Mesenchymal stem cell (in vitro differentiated cells and primary cell): ENCODE results near the gene PRCD.
"Not testable (repeated sequence)": the region's sequence is repeated elsewhere in the genome, so short reads cannot be mapped to it uniquely, and the experiment has no call there.

Experiments
- DNase-seq: peaks from one replicate; pipeline ENCODE4 v3.0.0-alpha.2; 2013
- H2AFZ ChIP-seq: one replicate; pipeline ENCODE4 v1.6.1; 2013; ENCODE audit warnings: low read depth, mild to moderate bottlenecking, control low read depth, inconsistent platforms, low read length, moderate library complexity
- H2AK5ac ChIP-seq: 2 replicates; pipeline ENCODE4 v1.6.1; 2013; ENCODE audit warnings: low read length, moderate library complexity, mild to moderate bottlenecking, inconsistent platforms; ENCODE audit not compliant: severe bottlenecking
- H2BK120ac ChIP-seq: one replicate; pipeline ENCODE4 v1.6.1; 2013; ENCODE audit warnings: low read depth, mild to moderate bottlenecking, inconsistent platforms, low read length, moderate library complexity
- H2BK12ac ChIP-seq, 2 experiments: one replicate each; pipeline ENCODE4 v1.6.1; 2013; ENCODE audit warnings: inconsistent platforms in 2 of 2, low read length in 2 of 2, mild to moderate bottlenecking in 2 of 2, moderate library complexity in 2 of 2, control low read depth in 1 of 2
- H2BK15ac ChIP-seq: one replicate; pipeline ENCODE4 v1.6.1; 2013; ENCODE audit warnings: mild to moderate bottlenecking, low read depth, inconsistent platforms; ENCODE audit not compliant: poor library complexity, severe bottlenecking
- H2BK5ac ChIP-seq: 2 replicates; pipeline ENCODE4 v1.6.1; 2013; ENCODE audit warnings: low read depth, mild to moderate bottlenecking, low read length, control low read depth, inconsistent platforms; ENCODE audit not compliant: poor library complexity, severe bottlenecking
- H3K14ac ChIP-seq, 2 experiments: one replicate each; pipeline ENCODE4 v1.6.1; 2013; ENCODE audit warnings: inconsistent platforms in 2 of 2, low read length in 2 of 2, control low read depth in 1 of 2, mild to moderate bottlenecking in 1 of 2, moderate library complexity in 1 of 2
- H3K18ac ChIP-seq, 2 experiments: one replicate each; pipeline ENCODE4 v1.6.1; 2013; ENCODE audit warnings: inconsistent platforms in 2 of 2, low read length in 2 of 2, control low read depth in 1 of 2, low read depth in 1 of 2, mild to moderate bottlenecking in 1 of 2
- H3K23ac ChIP-seq, 2 experiments: one replicate each; pipeline ENCODE4 v1.6.1; 2013; ENCODE audit warnings: inconsistent platforms in 2 of 2, low read length in 2 of 2, mild to moderate bottlenecking in 2 of 2, moderate library complexity in 2 of 2, control low read depth in 1 of 2
- H3K27ac ChIP-seq: 2 replicates; pipeline ENCODE4 v1.5.1; 2013; ENCODE audit warnings: mild to moderate bottlenecking, moderate library complexity, low read length, control low read depth, inconsistent platforms; ENCODE audit not compliant: poor library complexity, severe bottlenecking
- H3K27me3 ChIP-seq, 2 experiments: 2 replicates each; pipeline versions ENCODE4 v1.6.1 to v1.7.0; 2013; ENCODE audit warnings: low read length in 2 of 2, mild to moderate bottlenecking in 2 of 2, moderate library complexity in 2 of 2, control low read depth in 1 of 2, inconsistent platforms in 1 of 2; ENCODE audit not compliant: control insufficient read depth in 1 of 2, insufficient read depth in 1 of 2
- H3K36me3 ChIP-seq, 2 experiments: 2 replicates each; pipeline versions ENCODE4 v1.6.1 to v1.7.0; 2013; ENCODE audit warnings: low read length in 2 of 2, control low read depth in 1 of 2, inconsistent platforms in 1 of 2, low read depth in 1 of 2, mild to moderate bottlenecking in 1 of 2; ENCODE audit not compliant: insufficient read depth in 2 of 2, control insufficient read depth in 1 of 2
- H3K4ac ChIP-seq, 2 experiments: one replicate each; pipeline ENCODE4 v1.6.1; 2013; ENCODE audit warnings: inconsistent platforms in 2 of 2, low read length in 2 of 2, mild to moderate bottlenecking in 2 of 2, moderate library complexity in 2 of 2, control low read depth in 1 of 2, low read depth in 1 of 2
- H3K4me1 ChIP-seq: 2 replicates; pipeline ENCODE4 v1.6.1; 2013; ENCODE audit warnings: low read depth, low read length, control low read depth; ENCODE audit not compliant: control insufficient read depth, insufficient read depth
- H3K4me2 ChIP-seq: 2 replicates; pipeline ENCODE4 v1.6.1; 2013; ENCODE audit warnings: low read length, mild to moderate bottlenecking, inconsistent platforms; ENCODE audit not compliant: poor library complexity, severe bottlenecking
- H3K4me3 ChIP-seq, 2 experiments: 2 replicates each; pipeline versions ENCODE4 v1.5.1 to v1.7.0; 2013; ENCODE audit warnings: low read length in 2 of 2, mild to moderate bottlenecking in 2 of 2, control low read depth in 1 of 2, low read depth in 1 of 2; ENCODE audit not compliant: insufficient read depth in 1 of 2
- H3K79me1 ChIP-seq: replicated peaks from 2 replicates; pipeline ENCODE4 v1.6.1; 2013; ENCODE audit warnings: mild to moderate bottlenecking, control low read depth, low read length, inconsistent platforms; ENCODE audit not compliant: poor library complexity, severe bottlenecking
- H3K9ac ChIP-seq: 2 replicates; pipeline ENCODE4 v1.7.0; 2013; ENCODE audit warnings: mild to moderate bottlenecking, low read length, moderate library complexity
- H3K9me3 ChIP-seq: 2 replicates; pipeline ENCODE4 v1.7.0; 2013; ENCODE audit warnings: mild to moderate bottlenecking, low read length; ENCODE audit not compliant: control insufficient read depth
- H4K8ac ChIP-seq: one replicate; pipeline ENCODE4 v1.6.1; 2013; ENCODE audit warnings: inconsistent platforms, mild to moderate bottlenecking, low read length, moderate library complexity
- H4K91ac ChIP-seq: one replicate; pipeline ENCODE4 v1.6.1; 2013; ENCODE audit warnings: mild to moderate bottlenecking, low read length, inconsistent platforms
- WGBS: methylation state at CpG from one replicate; pipeline ENCODE4 v1.1.7; 2013; ENCODE audit warnings: mixed read lengths; 5-methylcytosine and 5-hydroxymethylcytosine counted together

Gene PRCD

GRCh38 chr17:76562734-76563148 is 22.9 kb downstream of the PRCD start:
- Histone ChIP-seq H2AK5ac (no peak overlapping the region), H2AFZ (no peak overlapping the region), H2BK120ac (no peak overlapping the region), H3K4ac (no peak overlapping the region), H3K9me3 (no peaks in the 10 kb centered on the region), H3K27me3 (no peaks in the 10 kb centered on the region), H3K27ac (no peak overlapping the region), H3K4me3 (peak overlapping the region in 1 of 2 experiments; percentile 31), H3K79me1 (peaks cover 5% of the 10 kb centered on the region), H3K9ac (peak overlapping the region; percentile 49), H2BK5ac (no peak overlapping the region), H2BK15ac (no peak overlapping the region), H3K14ac (no peak overlapping the region), H3K36me3 (peaks cover 30 to 62% of the 10 kb centered on the region in 2 experiments), H4K8ac (no peak overlapping the region), H3K23ac (no peak overlapping the region), H3K4me1 (peaks cover 15% of the 10 kb centered on the region), H4K91ac (no peak overlapping the region), H2BK12ac (peak overlapping the region in 1 of 2 experiments; percentile 68), H3K18ac (no peak overlapping the region), H3K4me2 (no peak overlapping the region)
- WGBS = 20% methylated on average over 6 of the region's 6 CpGs
- peak; percentile 87 for DNase-seq

- not testable (repeated sequence) for H2AFZ ChIP-seq, H3K18ac ChIP-seq, H3K14ac ChIP-seq, H3K4me3 ChIP-seq, H2BK120ac ChIP-seq, DNase-seq, H3K27ac ChIP-seq, H3K27me3 ChIP-seq, H3K4me2 ChIP-seq, H2AK5ac ChIP-seq, H4K8ac ChIP-seq, H4K91ac ChIP-seq, H2BK12ac ChIP-seq, H2BK5ac ChIP-seq, H3K23ac ChIP-seq, H3K9ac ChIP-seq, H3K4ac ChIP-seq, H3K9me3 ChIP-seq, H3K79me1 ChIP-seq, H2BK15ac ChIP-seq
- Histone ChIP-seq H3K4me1 (peaks cover 16% of the 10 kb centered on the region), H3K36me3 (peaks cover 30 to 62% of the 10 kb centered on the region in 2 experiments)
- WGBS = 50% methylated on average over 1 of the region's 2 CpGs
Measured at GRCh38 chr17:76563359-76563758, 23.5 kb downstream of the PRCD start.

- Histone ChIP-seq H3K4me1 (peaks cover 17% of the 10 kb centered on the region), H3K36me3 (peaks cover 30 to 54% of the 10 kb centered on the region in 2 experiments)
- H2BK5ac ChIP-seq, H4K8ac ChIP-seq, H2BK120ac ChIP-seq, H2AK5ac ChIP-seq, H4K91ac ChIP-seq, H3K4ac ChIP-seq, H3K79me1 ChIP-seq, H3K23ac ChIP-seq, H3K9me3 ChIP-seq, H3K9ac ChIP-seq, H3K14ac ChIP-seq, H3K4me3 ChIP-seq, H2AFZ ChIP-seq, H3K27me3 ChIP-seq, H3K18ac ChIP-seq, H3K27ac ChIP-seq, H3K4me2 ChIP-seq, H2BK15ac ChIP-seq, H2BK12ac ChIP-seq: not testable (repeated sequence)
- WGBS = 63% methylated on average over 3 of the region's 8 CpGs
- peak; percentile 95 for DNase-seq
Measured at GRCh38 chr17:76564991-76565727, 25.3 kb downstream of the PRCD start.

DNA sequence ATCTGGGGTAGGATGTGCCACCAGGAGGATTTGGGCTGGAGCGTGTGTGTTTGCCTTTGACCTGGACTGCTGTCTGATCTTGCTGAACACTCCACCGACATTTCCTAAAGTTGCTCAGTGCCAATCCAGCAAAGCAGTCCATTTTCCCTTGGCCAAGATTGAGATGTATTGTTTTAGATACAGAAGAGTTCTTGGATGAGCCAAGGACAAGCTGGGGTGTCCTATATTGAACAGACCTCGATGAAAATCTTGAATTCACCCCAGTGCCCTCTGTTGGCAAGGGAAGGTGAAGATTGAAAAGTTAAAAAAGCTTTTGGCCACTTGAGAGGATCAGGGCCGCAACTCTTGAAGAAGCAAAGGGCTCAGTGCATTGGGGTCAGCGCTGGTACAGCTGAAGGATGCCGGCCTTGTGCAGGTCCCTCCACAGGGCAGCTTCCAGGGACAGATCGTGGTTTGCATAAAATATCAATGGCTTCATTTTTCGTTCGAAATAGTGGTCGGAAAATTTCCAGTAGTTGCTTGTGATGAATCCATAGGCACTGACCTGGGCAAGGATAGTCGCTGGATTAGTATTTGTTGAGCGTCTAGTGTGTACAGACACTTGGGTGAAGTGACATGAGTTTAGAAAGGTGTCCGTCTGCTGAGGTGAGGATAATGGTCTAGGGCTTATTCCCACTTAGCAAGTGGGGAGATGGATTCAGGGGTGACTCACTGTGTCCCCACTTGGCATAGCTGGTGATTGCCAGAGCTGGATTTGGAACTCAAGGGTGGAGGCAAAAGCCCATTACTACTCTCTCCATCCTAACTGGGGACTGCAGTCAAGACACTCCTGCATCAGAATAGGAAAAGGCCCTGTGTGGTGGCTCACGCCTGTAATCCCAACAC is 26.1 kb downstream of the PRCD start:
- peaks cover 5% of the 10 kb centered on the region for H3K79me1 ChIP-seq
- no peak overlapping the region for H3K9ac ChIP-seq
- no peak overlapping the region for H3K4me2 ChIP-seq
- H4K91ac ChIP-seq = no peak overlapping the region
- H3K27ac ChIP-seq = no peak overlapping the region
- H2BK12ac ChIP-seq = no peak overlapping the region
- H3K18ac ChIP-seq = no peak overlapping the region
- no peak overlapping the region for H2BK5ac ChIP-seq
- no peak overlapping the region for H3K23ac ChIP-seq
- H2AK5ac ChIP-seq = no peak overlapping the region
- H3K4me3 ChIP-seq = no peak overlapping the region
- no peak overlapping the region for H2BK15ac ChIP-seq
- WGBS = 94% methylated on average over 14 of the region's 14 CpGs
- peaks cover 29 to 47% of the 10 kb centered on the region in 2 experiments for H3K36me3 ChIP-seq
- no peak overlapping the region for H4K8ac ChIP-seq
- H2BK120ac ChIP-seq = no peak overlapping the region
- no peak for DNase-seq
- H3K4me1 ChIP-seq = peaks cover 14% of the 10 kb centered on the region
- H3K27me3 ChIP-seq = no peaks in the 10 kb centered on the region
- no peak overlapping the region for H3K14ac ChIP-seq
- H3K4ac ChIP-seq = no peak overlapping the region
- H2AFZ ChIP-seq = no peak overlapping the region
- no peaks in the 10 kb centered on the region for H3K9me3 ChIP-seq
